ENCODE results near the gene OSM.
A peak's percentile ranks its signal among the peaks of the same experiment; 100 is the strongest.

The OSM gene

DNA sequence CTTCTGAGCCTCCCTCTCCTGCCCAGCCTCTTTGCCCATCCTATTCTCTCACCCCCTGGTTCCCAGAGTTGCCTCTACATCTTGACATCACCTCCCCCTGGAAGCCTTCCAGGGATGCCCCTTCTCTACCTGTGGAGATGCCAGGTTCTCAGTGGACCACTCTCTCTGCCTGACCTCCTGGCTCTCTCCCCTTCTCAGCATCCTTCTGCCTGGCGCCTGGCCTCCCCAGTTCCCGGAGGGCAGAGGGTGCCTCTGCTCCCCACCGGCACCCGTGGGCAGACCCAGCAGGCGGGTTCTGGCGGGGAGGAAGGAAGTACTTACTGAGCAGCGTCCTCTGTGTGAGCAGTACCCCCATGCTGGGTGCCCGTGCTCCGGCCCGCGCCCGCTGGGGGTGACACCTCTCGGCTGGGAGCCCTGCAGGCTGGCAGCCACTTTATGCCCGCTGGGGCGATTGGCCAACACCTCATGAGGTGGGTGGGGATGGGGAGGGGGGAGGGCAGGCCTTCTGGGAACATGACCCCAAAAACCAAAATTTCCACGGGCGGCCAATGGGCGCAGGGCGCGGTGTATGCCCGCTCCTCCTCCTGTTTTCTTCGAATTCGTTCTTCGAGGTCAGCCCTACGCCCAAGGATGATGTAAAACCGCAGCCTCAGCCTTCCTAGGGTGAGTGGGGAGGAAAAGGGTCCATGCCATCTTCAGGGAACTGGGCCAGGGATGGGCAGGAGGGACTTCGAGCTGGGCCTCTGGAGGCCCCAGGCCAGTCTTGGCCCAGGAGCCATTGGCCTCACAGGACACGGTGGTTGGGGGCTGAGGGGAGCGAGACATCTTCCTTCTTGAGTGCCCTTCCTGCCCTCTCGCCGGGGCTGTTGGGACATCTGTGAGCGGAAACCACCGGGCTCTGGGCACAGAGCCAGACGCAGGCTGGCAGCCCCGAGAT is at the start of gene OSM:
Gene OSM (minus strand): TSS at position 407 of the 937 bp plus-strand sequence. CDS start 52 bp downstream, at position 355.
- TF ChIP-seq, protein P1, sequence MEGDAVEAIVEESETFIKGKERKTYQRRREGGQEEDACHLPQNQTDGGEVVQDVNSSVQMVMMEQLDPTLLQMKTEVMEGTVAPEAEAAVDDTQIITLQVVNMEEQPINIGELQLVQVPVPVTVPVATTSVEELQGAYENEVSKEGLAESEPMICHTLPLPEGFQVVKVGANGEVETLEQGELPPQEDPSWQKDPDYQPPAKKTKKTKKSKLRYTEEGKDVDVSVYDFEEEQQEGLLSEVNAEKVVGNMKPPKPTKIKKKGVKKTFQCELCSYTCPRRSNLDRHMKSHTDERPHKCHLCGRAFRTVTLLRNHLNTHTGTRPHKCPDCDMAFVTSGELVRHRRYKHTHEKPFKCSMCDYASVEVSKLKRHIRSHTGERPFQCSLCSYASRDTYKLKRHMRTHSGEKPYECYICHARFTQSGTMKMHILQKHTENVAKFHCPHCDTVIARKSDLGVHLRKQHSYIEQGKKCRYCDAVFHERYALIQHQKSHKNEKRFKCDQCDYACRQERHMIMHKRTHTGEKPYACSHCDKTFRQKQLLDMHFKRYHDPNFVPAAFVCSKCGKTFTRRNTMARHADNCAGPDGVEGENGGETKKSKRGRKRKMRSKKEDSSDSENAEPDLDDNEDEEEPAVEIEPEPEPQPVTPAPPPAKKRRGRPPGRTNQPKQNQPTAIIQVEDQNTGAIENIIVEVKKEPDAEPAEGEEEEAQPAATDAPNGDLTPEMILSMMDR (conservative IDR thresholded peaks at IDR 0.05; ENCODE audit: low read depth, low read length): no peak
- DNase-seq (ENCODE audit: low read depth): no peak
- no peak within 1 kb of the TSS for H3K4me3 ChIP-seq (ENCODE audit: low read depth, low read length)

DNA sequence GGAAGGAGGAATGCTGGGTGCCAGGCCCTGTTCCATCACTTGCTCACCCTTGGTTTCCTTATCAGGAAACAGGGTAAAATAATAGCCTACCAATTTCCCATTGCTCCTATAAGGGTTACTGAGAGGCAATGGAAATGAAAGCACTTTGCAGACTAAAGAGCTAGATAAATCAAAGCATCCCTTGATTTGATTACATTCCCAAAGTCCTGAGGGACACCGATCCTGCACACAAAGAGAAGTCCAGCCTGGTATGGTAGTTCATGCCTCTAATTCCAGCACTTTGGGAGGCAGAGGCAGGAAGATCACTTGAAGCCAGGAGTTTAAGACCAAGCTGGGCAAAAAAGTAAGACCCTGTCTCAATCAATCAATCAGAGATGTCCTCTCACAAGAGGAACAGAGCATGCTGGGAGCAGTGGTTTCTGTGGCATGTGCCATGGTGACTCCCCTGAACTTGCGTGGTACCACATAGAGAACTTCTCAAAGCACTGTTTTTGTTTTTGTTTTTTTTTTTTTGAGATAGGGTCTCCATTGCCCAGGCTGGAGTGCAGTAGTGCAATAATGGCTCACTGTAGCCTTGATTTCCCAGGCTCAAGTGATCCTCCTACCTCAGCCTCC is 49.4 kb upstream of the OSM start:
- TF ChIP-seq, protein P1 (conservative IDR thresholded peaks at IDR 0.05; ENCODE audit: low read depth, low read length): no peak
- no peak overlapping the region for H3K4me3 ChIP-seq (ENCODE audit: low read depth, low read length)
- DNase-seq (ENCODE audit: low read depth): no peak

DNA sequence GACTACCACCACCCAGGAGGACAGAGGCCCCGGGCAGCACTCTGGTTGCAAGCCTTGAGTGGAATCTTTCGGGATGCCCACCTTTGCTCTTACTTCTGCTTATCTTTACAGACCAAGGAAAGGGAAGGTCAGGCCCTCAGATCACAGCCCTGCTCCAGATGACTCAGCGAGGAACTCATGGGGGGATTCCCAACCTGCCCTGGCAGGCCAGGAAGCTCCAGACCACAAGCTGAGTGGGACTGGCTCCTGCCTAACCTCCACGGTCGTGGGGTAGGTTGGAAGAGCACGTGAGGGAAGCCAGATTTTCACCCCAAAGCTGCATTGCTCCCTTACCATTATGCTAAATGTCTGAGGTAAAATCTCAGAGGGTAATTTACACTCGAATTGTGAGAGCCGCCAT is 48.3 kb upstream of the OSM start:
- DNase-seq (ENCODE audit: low read depth): peak; percentile 45
- no peak overlapping the region for H3K4me3 ChIP-seq (ENCODE audit: low read depth, low read length)
- TF ChIP-seq, protein P1 (conservative IDR thresholded peaks at IDR 0.05; ENCODE audit: low read depth, low read length): no peak

DNA sequence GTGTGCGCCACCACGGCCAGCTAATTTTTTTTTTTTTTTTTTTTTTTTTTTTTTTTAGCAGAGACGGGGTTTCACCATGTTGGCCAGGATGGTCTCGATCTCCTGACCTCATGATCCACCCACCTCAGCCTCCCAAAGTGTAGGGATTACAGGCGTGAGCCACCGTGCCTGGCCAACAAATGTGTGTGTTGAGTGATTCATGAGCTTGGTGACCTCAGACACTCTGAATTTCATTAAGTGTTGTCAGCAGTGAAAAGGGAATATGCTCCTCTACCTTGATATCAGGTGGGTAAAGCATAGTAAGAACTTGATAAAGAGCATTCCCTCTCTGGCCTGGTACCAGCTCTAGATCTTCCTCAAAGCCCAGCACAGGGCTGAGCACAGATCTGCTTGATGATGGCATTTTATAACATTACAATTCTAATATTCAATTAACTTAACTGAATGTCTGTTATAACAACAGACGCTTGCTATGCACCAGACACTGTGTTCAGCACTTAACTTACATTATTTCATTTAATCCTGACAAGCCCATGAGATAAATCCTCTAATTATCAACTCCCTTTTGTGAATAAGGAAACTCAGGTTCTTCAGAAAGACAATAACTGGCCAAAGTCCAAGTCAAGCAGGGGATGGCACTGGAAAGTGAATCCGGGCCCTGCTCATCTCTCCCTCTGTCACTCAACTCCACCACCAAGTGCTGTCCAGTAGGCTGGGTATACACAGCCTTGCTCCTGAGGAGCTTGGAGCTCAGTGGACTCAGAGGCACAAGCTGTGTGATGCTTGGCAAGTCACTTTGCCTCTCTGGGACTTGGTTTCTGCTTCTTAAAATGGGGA is 47.1 kb upstream of the OSM start:
- TF ChIP-seq, protein P1 (conservative IDR thresholded peaks at IDR 0.05; ENCODE audit: low read depth, low read length): no peak
- no peak for DNase-seq (ENCODE audit: low read depth)
- no peak overlapping the region for H3K4me3 ChIP-seq (ENCODE audit: low read depth, low read length)

DNA sequence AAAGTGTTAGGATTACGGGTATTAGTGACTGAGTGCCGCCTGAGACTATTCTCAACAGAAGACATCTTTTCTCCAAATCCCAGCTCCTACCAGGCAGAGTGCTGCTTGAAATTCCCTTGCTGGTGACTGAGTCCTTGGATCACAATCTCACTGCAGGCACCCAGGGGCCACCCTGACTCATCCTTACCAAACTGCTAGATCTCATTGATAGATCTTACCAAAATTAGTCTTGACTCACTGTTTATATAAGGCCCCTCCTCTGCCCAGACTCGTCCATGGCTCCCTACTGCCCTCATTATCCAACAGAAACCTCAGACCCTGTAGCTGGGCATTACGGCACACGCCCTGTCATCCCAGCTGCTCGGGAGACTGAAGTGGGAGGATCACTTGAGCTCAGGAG is 45.4 kb upstream of the OSM start:
- DNase-seq (ENCODE audit: low read depth): peak; percentile 37
- TF ChIP-seq, protein P1 (conservative IDR thresholded peaks at IDR 0.05; ENCODE audit: low read depth, low read length): no peak
- H3K4me3 ChIP-seq (ENCODE audit: low read depth, low read length): no peak overlapping the region

DNA sequence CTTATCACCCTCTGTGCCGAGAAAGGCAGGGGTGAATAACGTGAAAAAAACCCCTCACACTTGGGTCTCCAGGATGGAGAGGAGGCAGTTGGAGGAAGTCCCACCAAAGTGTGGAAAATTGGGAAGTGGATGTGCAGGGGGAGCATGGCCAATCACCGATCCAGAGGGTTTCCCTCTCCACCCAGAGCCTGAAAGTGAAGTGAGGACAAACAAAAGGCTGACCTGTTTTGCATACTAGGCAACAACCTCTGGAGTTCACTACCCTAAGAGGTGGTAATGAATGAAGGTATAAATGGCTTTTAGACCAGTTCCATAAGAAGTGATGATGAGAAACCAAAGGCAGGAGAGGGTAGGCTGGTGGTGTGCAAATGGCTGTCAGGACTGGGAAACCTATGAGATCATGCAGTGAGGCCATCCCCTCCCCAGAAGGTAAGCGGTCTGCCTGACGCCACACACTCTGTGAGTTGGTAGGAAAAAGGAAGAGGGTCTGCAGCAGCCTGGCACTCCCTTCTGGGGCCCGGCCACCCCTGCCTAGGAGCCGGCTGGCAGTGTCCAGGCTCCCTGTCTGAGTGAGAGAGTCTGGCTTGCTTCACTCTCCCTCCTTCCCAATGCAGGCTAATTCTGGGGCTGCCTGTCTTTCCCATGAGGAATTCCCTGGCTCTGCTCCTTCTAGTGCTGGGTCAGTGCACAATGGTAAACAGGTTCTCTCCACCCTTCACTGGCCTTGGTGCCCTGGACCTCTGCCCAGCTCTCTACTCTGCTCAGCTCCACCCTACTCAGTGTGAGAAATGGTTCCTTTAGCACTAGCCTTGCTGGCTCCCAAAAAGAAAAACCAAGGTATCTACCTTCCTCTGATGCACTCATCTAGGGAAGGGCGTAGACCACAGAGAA is 44.5 kb upstream of the OSM start:
- no peak overlapping the region for H3K4me3 ChIP-seq (ENCODE audit: low read depth, low read length)
- DNase-seq (ENCODE audit: low read depth): peak; percentile 22
- TF ChIP-seq, protein P1 (conservative IDR thresholded peaks at IDR 0.05; ENCODE audit: low read depth, low read length): no peak

All from choroid plexus epithelial cell (primary cell).